GM19397 (cell line): ENCODE measurements around the gene GAL3ST2.
A peak's percentile ranks its signal among the peaks of the same experiment; 100 is the strongest.

Experiments
- ATAC-seq: cut with Tn5 transposase; IDR thresholded peaks from one replicate; pipeline ENCODE4 v1.9.1; 2021; ENCODE audit warnings: mild to moderate bottlenecking, moderate library complexity; ENCODE audit not compliant: unreplicated experiment

GAL3ST2 gene

GRCh38 chr2:241842620-241843211 is 66.1 kb downstream of the GAL3ST2 start:
- no peak for ATAC-seq

GRCh38 chr2:241843321-241844065 is 66.9 kb downstream of the GAL3ST2 start:
- ATAC-seq, result no peak

- peak; percentile 67 for ATAC-seq
Observed at GRCh38 chr2:241844066-241844728, 67.6 kb downstream of the GAL3ST2 start.

- ATAC-seq, result no peak
Observed at GRCh38 chr2:241844831-241845578, 68.4 kb downstream of the GAL3ST2 start.

GRCh38 chr2:241846406-241846805 is 69.8 kb downstream of the GAL3ST2 start:
- no peak for ATAC-seq

- ATAC-seq, result no peak
Observed at GRCh38 chr2:241848761-241849615, 72.4 kb downstream of the GAL3ST2 start.

GRCh38 chr2:241849616-241850543 is 73.3 kb downstream of the GAL3ST2 start:
- no peak for ATAC-seq

- ATAC-seq, result no peak
Observed at GRCh38 chr2:241850544-241851324, 74.1 kb downstream of the GAL3ST2 start.

GRCh38 chr2:241851325-241852115 is 74.9 kb downstream of the GAL3ST2 start:
- ATAC-seq, result no peak

- no peak for ATAC-seq
Observed at GRCh38 chr2:241852116-241852980, 75.7 kb downstream of the GAL3ST2 start.

- no peak for ATAC-seq
Observed at GRCh38 chr2:241852981-241853631, 76.5 kb downstream of the GAL3ST2 start.
